Choroid plexus epithelial cell (primary cell): ENCODE results near the gene AP3M1.

Experiments
- DNase-seq: peaks from one replicate; pipeline ENCODE4 v3.0.0-alpha.2; 2010; ENCODE audit warnings: low read depth
- H3K4me3 ChIP-seq: 2 replicates; pipeline ENCODE4 v1.5.1; 2011; ENCODE audit warnings: low read depth, mild to moderate bottlenecking, control low read depth, low read length, moderate library complexity
- CTCF ChIP-seq: conservative IDR thresholded peaks from 2 replicates; pipeline ENCODE4 v1.5.1; 2011; ENCODE audit warnings: low read depth, mild to moderate bottlenecking, control low read depth, inconsistent platforms, low read length, moderate library complexity

Gene AP3M1

GRCh38 chr10:74135452-74135851 is 15.2 kb downstream of the AP3M1 start:
- no peak overlapping the region for H3K4me3 ChIP-seq
- DNase-seq: no peak
- no peak for TF ChIP-seq CTCF

- TF ChIP-seq CTCF: no peak
- no peak for DNase-seq
- no peak overlapping the region for H3K4me3 ChIP-seq
Measured at GRCh38 chr10:74133923-74134820, 16.5 kb downstream of the AP3M1 start.

GRCh38 chr10:74123081-74123480 is 27.5 kb downstream of the AP3M1 start:
- H3K4me3 ChIP-seq: no peak overlapping the region
- DNase-seq: no peak
- TF ChIP-seq CTCF: no peak

- no peak for DNase-seq
- TF ChIP-seq CTCF: no peak
- H3K4me3 ChIP-seq: no peak overlapping the region
Measured at GRCh38 chr10:74122060-74122459, 28.6 kb downstream of the AP3M1 start.

- no peak for DNase-seq
- TF ChIP-seq CTCF: no peak
Measured at GRCh38 chr10:74121368-74121767, 29.3 kb downstream of the AP3M1 start.

GRCh38 chr10:74120911-74121310 is 29.7 kb downstream of the AP3M1 start:
- no peak for TF ChIP-seq CTCF
- DNase-seq: peak; percentile 34
- no peak overlapping the region for H3K4me3 ChIP-seq

More at GRCh38 chr10:74121368-74121767, 29.3 kb downstream of the AP3M1 start:
- no peak overlapping the region for H3K4me3 ChIP-seq

GRCh38 chr10:74118804-74119203 is 31.8 kb downstream of the AP3M1 start:
- no peak for DNase-seq

More at GRCh38 chr10:74118804-74119203, 31.8 kb downstream of the AP3M1 start:
- H3K4me3 ChIP-seq: no peak overlapping the region
- TF ChIP-seq CTCF: no peak
